Measurements from ENCODE around the gene MYO1B.

MYO1B gene

DNA sequence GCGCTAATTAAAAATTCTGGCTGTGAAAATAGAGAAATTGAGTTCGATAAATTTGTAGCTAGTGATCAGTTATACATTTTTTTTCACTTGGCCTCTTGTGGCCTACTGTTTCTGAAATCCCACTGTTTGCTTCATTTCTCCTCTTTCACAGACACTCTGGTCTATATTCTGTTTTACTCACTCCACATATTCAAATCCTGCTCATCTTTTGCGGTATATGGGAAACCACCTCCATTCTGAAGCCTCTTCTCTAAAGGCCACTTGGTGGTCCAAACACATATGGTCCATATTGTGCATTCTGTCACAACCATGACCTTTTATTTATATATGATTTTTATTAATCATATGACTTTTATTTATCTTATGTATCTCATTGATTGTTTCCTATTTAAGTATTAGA is 67.0 kb downstream of the MYO1B start:
- TF ChIP-seq, protein P1, sequence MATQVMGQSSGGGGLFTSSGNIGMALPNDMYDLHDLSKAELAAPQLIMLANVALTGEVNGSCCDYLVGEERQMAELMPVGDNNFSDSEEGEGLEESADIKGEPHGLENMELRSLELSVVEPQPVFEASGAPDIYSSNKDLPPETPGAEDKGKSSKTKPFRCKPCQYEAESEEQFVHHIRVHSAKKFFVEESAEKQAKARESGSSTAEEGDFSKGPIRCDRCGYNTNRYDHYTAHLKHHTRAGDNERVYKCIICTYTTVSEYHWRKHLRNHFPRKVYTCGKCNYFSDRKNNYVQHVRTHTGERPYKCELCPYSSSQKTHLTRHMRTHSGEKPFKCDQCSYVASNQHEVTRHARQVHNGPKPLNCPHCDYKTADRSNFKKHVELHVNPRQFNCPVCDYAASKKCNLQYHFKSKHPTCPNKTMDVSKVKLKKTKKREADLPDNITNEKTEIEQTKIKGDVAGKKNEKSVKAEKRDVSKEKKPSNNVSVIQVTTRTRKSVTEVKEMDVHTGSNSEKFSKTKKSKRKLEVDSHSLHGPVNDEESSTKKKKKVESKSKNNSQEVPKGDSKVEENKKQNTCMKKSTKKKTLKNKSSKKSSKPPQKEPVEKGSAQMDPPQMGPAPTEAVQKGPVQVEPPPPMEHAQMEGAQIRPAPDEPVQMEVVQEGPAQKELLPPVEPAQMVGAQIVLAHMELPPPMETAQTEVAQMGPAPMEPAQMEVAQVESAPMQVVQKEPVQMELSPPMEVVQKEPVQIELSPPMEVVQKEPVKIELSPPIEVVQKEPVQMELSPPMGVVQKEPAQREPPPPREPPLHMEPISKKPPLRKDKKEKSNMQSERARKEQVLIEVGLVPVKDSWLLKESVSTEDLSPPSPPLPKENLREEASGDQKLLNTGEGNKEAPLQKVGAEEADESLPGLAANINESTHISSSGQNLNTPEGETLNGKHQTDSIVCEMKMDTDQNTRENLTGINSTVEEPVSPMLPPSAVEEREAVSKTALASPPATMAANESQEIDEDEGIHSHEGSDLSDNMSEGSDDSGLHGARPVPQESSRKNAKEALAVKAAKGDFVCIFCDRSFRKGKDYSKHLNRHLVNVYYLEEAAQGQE (IDR thresholded peaks at IDR 0.05; ENCODE audit: insufficient read depth in 1 of 2, low read depth in 2 of 2, low read length in 2 of 2) = no peak
- TF ChIP-seq SIN3A (IDR thresholded peaks at IDR 0.05; ENCODE audit: borderline replicate concordance, insufficient read depth, low read length) (no peak), FOXP2 (optimal IDR thresholded peaks at IDR 0.05; ENCODE audit: borderline replicate concordance, extremely low read depth, extremely low read length, insufficient read depth) (no peak), POLR2AphosphoS5 (IDR thresholded peaks at IDR 0.05; ENCODE audit: low read depth, low read length) (no peak), TAF1 (IDR thresholded peaks at IDR 0.05; ENCODE audit: borderline replicate concordance, insufficient read depth, low read length) (no peak)

DNA sequence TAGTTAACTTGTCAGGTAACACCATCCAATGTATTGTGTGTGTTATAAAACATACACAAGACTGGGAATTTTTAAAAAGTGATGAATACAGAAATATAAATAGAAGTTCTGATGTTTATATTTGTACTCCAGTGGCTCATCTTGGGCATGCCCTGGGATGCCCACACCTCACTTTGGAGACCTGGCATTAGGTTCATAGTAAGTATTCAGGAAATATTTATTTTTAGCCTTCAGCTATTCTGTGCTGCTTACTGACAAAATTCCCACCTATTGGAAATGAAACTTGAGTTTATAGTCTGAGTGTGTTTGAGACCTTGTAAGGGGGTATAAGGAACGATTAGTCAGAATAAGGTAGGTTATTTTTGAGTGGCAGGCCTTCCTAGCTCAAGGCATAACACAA is 67.5 kb downstream of the MYO1B start:
- TF ChIP-seq POLR2AphosphoS5 (IDR thresholded peaks at IDR 0.05; ENCODE audit: low read depth, low read length) = no peak
- TF ChIP-seq, protein P1 (IDR thresholded peaks at IDR 0.05; ENCODE audit: insufficient read depth in 1 of 2, low read depth in 2 of 2, low read length in 2 of 2) = no peak
- no peak for TF ChIP-seq TAF1 (IDR thresholded peaks at IDR 0.05; ENCODE audit: borderline replicate concordance, insufficient read depth, low read length)
- TF ChIP-seq FOXP2 (optimal IDR thresholded peaks at IDR 0.05; ENCODE audit: borderline replicate concordance, extremely low read depth, extremely low read length, insufficient read depth) = no peak
- TF ChIP-seq SIN3A (IDR thresholded peaks at IDR 0.05; ENCODE audit: borderline replicate concordance, insufficient read depth, low read length) = no peak

DNA sequence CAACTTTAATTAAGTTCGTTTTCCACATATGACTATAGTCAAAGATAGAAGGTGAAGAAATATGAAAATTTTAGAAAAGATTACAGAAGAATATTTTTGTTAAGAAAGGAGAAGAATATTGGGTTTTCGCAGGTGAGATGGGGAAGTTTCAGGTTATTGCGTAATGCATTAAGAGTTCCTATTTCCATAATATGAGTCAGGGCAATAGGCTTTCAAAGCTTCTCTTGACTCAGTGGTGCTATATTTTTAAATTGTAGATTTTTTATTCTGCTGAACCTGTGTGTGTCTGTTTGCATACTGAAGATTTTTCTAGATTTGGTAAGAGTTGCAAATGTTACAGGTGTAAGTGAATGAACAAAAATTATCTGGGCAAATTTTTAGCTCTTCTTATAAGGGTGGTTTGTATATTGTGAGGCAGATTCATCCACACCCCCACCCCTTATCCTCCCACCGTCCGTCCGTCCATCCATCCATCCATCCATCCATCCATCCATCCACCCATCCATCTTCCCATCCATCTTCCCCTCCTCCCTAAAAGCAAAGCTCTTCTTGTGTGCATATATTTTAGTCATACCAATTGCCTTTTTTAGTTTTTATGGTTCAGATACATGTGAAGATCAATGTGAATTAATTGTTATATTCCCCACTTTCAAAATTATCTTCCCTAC is 69.6 kb downstream of the MYO1B start:
- TF ChIP-seq, protein P1 (IDR thresholded peaks at IDR 0.05; ENCODE audit: insufficient read depth in 1 of 2, low read depth in 2 of 2, low read length in 2 of 2) = no peak
- TF ChIP-seq FOXP2 (optimal IDR thresholded peaks at IDR 0.05; ENCODE audit: borderline replicate concordance, extremely low read depth, extremely low read length, insufficient read depth) (no peak), POLR2AphosphoS5 (IDR thresholded peaks at IDR 0.05; ENCODE audit: low read depth, low read length) (no peak), SIN3A (IDR thresholded peaks at IDR 0.05; ENCODE audit: borderline replicate concordance, insufficient read depth, low read length) (no peak), TAF1 (IDR thresholded peaks at IDR 0.05; ENCODE audit: borderline replicate concordance, insufficient read depth, low read length) (no peak)

DNA sequence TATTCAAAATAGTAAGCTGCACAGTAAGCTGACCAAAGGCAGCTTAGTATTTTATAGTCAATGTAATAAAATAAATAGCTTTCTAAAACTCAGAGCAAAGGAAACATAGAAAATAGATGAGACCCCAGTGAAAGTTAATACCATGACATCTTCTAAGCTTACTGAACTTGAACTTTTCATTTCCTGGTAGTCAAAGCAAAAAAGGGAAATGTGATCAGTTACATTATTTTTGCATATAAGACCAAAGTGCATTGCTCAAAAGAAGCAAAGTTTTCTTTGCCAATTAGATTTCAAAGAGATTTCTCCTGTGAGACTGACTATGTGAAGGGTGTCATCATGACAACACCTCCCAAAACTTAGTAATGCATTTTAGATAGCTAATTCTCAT is 70.2 kb downstream of the MYO1B start:
- TF ChIP-seq, protein P1 (IDR thresholded peaks at IDR 0.05; ENCODE audit: insufficient read depth in 1 of 2, low read depth in 2 of 2, low read length in 2 of 2) = no peak
- no peak for TF ChIP-seq TAF1 (IDR thresholded peaks at IDR 0.05; ENCODE audit: borderline replicate concordance, insufficient read depth, low read length)
- TF ChIP-seq FOXP2 (optimal IDR thresholded peaks at IDR 0.05; ENCODE audit: borderline replicate concordance, extremely low read depth, extremely low read length, insufficient read depth) = no peak
- no peak for TF ChIP-seq POLR2AphosphoS5 (IDR thresholded peaks at IDR 0.05; ENCODE audit: low read depth, low read length)
- TF ChIP-seq SIN3A (IDR thresholded peaks at IDR 0.05; ENCODE audit: borderline replicate concordance, insufficient read depth, low read length) = no peak
